ENCODE measurements around the gene MPHOSPH8.

The MPHOSPH8 gene

GRCh38 chr13:19632915-19633478 lies 462 bp upstream of the MPHOSPH8 start:
- TF ChIP-seq SIN3A (IDR thresholded peaks at IDR 0.05; ENCODE audit: borderline replicate concordance, insufficient read depth, low read length): no peak
- no peak for TF ChIP-seq POLR2AphosphoS5 (IDR thresholded peaks at IDR 0.05; ENCODE audit: low read depth, low read length)
- TF ChIP-seq TAF1 (IDR thresholded peaks at IDR 0.05; ENCODE audit: borderline replicate concordance, insufficient read depth, low read length): no peak
- no peak for TF ChIP-seq REST (IDR thresholded peaks at IDR 0.05; ENCODE audit: insufficient read depth in 1 of 2, low read depth in 2 of 2, low read length in 2 of 2)
- no peak for TF ChIP-seq FOXP2 (optimal IDR thresholded peaks at IDR 0.05; ENCODE audit: borderline replicate concordance, extremely low read depth, extremely low read length, insufficient read depth)

GRCh38 chr13:19634256-19634740 lies 839 bp downstream of the MPHOSPH8 start:
- TF ChIP-seq POLR2AphosphoS5 (IDR thresholded peaks at IDR 0.05; ENCODE audit: low read depth, low read length) (no peak), TAF1 (IDR thresholded peaks at IDR 0.05; ENCODE audit: borderline replicate concordance, insufficient read depth, low read length) (no peak), FOXP2 (optimal IDR thresholded peaks at IDR 0.05; ENCODE audit: borderline replicate concordance, extremely low read depth, extremely low read length, insufficient read depth) (no peak), SIN3A (IDR thresholded peaks at IDR 0.05; ENCODE audit: borderline replicate concordance, insufficient read depth, low read length) (no peak), REST (IDR thresholded peaks at IDR 0.05; ENCODE audit: insufficient read depth in 1 of 2, low read depth in 2 of 2, low read length in 2 of 2) (no peak)

- TF ChIP-seq TAF1 (IDR thresholded peaks at IDR 0.05; ENCODE audit: borderline replicate concordance, insufficient read depth, low read length): no peak
- TF ChIP-seq SIN3A (IDR thresholded peaks at IDR 0.05; ENCODE audit: borderline replicate concordance, insufficient read depth, low read length): no peak
- TF ChIP-seq POLR2AphosphoS5 (IDR thresholded peaks at IDR 0.05; ENCODE audit: low read depth, low read length): no peak
- TF ChIP-seq FOXP2 (optimal IDR thresholded peaks at IDR 0.05; ENCODE audit: borderline replicate concordance, extremely low read depth, extremely low read length, insufficient read depth): no peak
- no peak for TF ChIP-seq REST (IDR thresholded peaks at IDR 0.05; ENCODE audit: insufficient read depth in 1 of 2, low read depth in 2 of 2, low read length in 2 of 2)
Measured at GRCh38 chr13:19643652-19644051, 10.2 kb downstream of the MPHOSPH8 start.

- TF ChIP-seq SIN3A (IDR thresholded peaks at IDR 0.05; ENCODE audit: borderline replicate concordance, insufficient read depth, low read length): no peak
- TF ChIP-seq REST (IDR thresholded peaks at IDR 0.05; ENCODE audit: insufficient read depth in 1 of 2, low read depth in 2 of 2, low read length in 2 of 2): no peak
- no peak for TF ChIP-seq TAF1 (IDR thresholded peaks at IDR 0.05; ENCODE audit: borderline replicate concordance, insufficient read depth, low read length)
- no peak for TF ChIP-seq FOXP2 (optimal IDR thresholded peaks at IDR 0.05; ENCODE audit: borderline replicate concordance, extremely low read depth, extremely low read length, insufficient read depth)
- TF ChIP-seq POLR2AphosphoS5 (IDR thresholded peaks at IDR 0.05; ENCODE audit: low read depth, low read length): no peak
Measured at GRCh38 chr13:19645000-19645399, 11.5 kb downstream of the MPHOSPH8 start.
